H54 (cell line): ENCODE measurements around the gene WWOX.

Source experiments
- DNase-seq: peaks from one replicate; pipeline ENCODE4 v3.0.0; 2011; ENCODE audit warnings: low spot score, mixed read lengths; ENCODE audit not compliant: insufficient read length
- FAIRE-seq: peaks from 3 replicates; lab custom pipeline; 2011; peaks lifted over from hg19 to GRCh38; lab: Jason Lieb, UNC
- POLR2A ChIP-seq: IDR thresholded peaks from 2 replicates; pipeline ENCODE4 v1.6.1; 2011; ENCODE audit warnings: low read depth, mild to moderate bottlenecking, low read length

Gene WWOX

DNA sequence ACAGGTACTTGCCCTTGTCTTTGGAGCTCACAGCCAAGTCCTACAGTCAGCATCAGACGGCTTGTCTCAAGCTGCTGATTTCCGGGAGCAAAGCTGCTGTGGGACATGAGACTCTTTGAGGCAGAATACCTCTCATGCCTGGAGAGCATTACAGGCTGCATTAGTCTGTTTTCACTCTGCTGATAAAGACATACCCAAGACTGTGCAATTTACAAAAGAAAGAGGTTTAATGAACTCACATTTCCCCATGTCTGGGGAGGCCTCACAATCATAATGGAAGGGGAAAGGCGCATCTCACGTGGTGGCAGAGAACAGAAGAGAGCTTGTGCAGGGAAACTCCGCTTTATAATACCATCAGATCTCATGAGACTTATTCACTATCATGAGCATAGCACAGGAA, 661.2 kb downstream of the WWOX start:
- TF ChIP-seq POLR2A = no peak
- DNase-seq (no peak), FAIRE-seq (no peak)

DNA sequence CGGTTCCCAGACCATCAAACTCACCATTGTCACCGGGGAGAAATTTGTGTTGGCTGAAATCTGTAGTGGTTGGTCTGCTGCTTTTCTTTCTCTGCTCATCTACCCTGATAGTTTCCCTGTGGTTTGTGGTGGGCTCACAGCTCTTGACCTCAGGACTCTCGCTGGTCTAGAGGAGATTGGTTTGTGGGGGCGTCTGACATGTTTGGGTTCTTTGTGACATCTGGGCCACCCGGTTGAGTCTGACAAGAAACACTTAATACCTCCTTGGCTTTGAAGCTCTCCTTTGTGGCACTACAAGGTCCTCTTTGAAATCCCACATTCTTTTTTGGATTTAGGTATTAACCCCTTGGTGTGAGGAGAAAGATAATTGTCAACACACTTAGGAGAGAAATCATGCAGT, 662.0 kb downstream of the WWOX start:
- no peak for TF ChIP-seq POLR2A
- FAIRE-seq (no peak), DNase-seq (no peak)

GRCh38 chr16:78762222-78762621, 662.8 kb downstream of the WWOX start:
- no peak for DNase-seq
- TF ChIP-seq POLR2A = no peak
- FAIRE-seq = no peak

GRCh38 chr16:78763821-78764440, 664.5 kb downstream of the WWOX start:
- DNase-seq (no peak), FAIRE-seq (no peak)
- no peak for TF ChIP-seq POLR2A

GRCh38 chr16:78764478-78764877, 665.0 kb downstream of the WWOX start:
- TF ChIP-seq POLR2A = no peak
- DNase-seq (no peak), FAIRE-seq (no peak)

- no peak for TF ChIP-seq POLR2A
- DNase-seq = no peak
- FAIRE-seq = no peak
These were observed 668.8 kb downstream of the WWOX start for GRCh38 chr16:78768226-78768625.

GRCh38 chr16:78768718-78769117, 669.3 kb downstream of the WWOX start:
- no peak for TF ChIP-seq POLR2A
- FAIRE-seq = no peak
- DNase-seq = no peak

GRCh38 chr16:78770353-78771091, 671.1 kb downstream of the WWOX start:
- DNase-seq (peak; percentile 78), FAIRE-seq (no peak)
- TF ChIP-seq POLR2A = no peak

DNA sequence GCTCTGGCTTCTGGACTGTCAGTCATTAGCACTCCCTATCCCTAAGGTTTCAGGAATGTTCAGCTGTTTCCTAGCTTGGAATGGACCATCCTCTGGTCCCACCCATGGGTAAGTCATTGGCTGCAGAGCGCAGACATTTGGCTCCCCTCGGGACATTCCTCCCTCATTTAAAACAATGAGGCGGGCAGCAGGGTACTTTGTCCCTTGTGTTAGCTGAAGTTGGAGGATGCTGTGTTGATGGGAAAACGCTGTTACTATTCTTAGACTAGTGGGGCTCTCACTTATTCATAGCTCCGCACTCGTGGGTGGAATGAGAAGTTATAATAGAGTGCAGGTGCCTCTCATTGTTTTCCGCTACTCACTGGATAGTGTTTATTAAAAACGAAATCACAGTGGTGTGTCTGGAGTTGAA, 673.8 kb downstream of the WWOX start:
- no peak for FAIRE-seq
- no peak for TF ChIP-seq POLR2A
- no peak for DNase-seq

DNA sequence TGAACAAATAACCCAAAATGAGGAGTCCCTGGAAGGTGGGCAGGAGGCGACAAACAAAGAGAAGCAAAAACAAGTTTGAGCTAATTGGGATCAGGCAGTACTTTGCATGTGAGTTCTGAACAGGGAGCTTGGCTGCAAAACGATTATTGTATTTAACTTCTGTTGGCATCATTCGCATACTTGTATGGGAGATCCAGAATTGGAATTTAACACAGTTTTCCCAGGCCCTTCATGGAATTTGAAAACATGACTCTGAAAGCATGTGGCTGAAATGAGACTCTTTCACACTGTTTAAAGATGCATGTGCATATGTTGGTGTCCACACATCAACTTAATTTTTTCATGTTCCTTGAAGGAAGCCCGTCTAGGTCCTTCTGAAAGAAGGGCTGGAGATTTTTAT, 674.3 kb downstream of the WWOX start:
- FAIRE-seq = no peak
- no peak for DNase-seq
- no peak for TF ChIP-seq POLR2A

DNA sequence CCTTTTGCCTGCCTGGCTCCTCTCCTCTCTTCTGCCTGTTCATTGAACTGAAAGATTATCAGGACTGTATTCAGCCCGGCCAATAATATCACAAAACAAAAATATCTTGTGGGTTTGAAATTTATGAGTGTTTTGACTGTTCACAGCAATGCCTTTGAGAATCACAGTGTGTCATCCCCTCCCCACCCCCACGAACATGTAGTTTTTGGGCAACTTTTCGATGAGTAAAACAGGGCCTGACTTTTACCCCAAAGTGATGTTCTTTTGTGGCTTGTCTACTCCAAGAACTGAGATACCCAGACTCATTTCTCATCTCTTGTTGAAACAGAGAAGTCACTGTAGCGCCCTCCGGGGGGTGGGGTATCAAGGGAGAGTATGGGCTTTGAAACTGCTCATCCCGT, 675.7 kb downstream of the WWOX start:
- no peak for TF ChIP-seq POLR2A
- FAIRE-seq = no peak
- DNase-seq = no peak

DNA sequence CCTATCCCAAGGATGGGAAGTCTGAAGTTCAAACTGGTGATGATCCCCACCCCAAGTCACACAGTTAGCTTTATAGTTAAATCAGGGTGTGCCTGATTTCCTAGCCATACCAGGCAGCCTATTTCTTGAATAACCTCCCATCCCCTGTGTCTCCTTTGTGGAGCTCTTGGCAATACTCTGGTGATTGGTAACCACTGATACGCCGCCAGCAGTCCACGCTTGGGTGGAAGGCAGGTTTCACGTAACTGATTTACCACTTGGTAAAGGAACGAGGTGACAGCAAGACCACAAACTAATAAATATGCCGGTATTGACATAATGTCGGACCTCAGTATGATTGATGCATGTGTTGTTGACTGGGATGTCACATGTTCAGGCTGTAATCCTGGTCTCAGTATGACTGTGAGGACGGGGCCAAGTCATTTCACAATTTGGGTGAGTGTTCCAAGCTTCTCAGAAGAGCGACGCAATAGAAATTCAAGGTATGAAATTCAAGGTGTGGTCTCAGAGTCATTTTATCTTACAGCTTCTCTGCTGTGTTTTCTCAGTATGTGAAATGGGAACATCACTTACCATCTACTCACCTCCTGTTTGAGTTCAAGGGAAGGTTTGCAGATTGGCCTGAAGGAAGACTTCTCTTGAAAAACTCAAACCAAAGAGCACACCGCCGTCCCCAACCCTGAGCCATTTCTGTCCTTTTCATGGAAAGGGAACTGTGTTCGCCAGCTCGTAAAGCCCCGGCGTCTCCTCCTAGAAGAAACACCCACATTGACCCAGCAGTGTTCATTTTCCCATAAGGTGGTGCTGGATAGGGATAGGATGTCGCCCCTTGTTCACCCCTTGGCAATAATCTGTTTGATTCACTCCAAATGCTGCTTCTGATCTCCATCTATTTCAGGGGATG, 678.9 kb downstream of the WWOX start:
- DNase-seq = no peak
- TF ChIP-seq POLR2A = no peak
- FAIRE-seq = no peak

DNA sequence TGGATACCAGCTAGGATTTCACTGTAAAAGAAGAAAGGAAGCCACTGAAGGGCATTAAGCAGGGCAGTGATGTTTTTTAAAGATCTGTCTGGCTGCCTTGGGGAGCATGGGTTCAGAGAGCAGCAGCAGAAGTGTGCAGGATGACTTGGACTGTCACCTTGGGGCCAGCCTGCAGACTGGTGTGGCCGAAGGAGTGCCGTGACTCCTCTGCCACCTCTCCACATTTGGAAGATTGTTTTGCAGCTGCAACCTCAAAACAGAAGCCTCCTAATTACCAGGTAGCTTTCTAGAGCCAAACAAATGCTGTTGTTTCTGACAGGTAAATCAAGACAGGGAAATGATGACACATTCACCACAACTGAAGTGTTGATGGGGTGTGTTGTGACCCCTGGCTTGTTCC, 681.4 kb downstream of the WWOX start:
- DNase-seq (no peak), FAIRE-seq (no peak)
- TF ChIP-seq POLR2A = no peak

- no peak for DNase-seq
- no peak for TF ChIP-seq POLR2A
- no peak for FAIRE-seq
These were observed 683.1 kb downstream of the WWOX start for GRCh38 chr16:78782572-78782971.
